Amniotic stem cell (primary cell): ENCODE data around the gene ANXA2R.
"Not testable (repeated sequence)": the region's sequence is repeated elsewhere in the genome, so short reads cannot be mapped to it uniquely, and the experiment has no call there.

Source experiments
- DNase-seq: peaks from one replicate; lab custom pipeline; 2025; lab: John Stamatoyannopoulos, UW

Gene ANXA2R

GRCh38 chr5:43040287-43041098 lies at the start of gene ANXA2R:
Gene ANXA2R, minus strand, starts transcription at chr5:43040319. Its CDS starts 273 bp downstream, at chr5:43040046.
- peak; percentile 96 for DNase-seq

DNA sequence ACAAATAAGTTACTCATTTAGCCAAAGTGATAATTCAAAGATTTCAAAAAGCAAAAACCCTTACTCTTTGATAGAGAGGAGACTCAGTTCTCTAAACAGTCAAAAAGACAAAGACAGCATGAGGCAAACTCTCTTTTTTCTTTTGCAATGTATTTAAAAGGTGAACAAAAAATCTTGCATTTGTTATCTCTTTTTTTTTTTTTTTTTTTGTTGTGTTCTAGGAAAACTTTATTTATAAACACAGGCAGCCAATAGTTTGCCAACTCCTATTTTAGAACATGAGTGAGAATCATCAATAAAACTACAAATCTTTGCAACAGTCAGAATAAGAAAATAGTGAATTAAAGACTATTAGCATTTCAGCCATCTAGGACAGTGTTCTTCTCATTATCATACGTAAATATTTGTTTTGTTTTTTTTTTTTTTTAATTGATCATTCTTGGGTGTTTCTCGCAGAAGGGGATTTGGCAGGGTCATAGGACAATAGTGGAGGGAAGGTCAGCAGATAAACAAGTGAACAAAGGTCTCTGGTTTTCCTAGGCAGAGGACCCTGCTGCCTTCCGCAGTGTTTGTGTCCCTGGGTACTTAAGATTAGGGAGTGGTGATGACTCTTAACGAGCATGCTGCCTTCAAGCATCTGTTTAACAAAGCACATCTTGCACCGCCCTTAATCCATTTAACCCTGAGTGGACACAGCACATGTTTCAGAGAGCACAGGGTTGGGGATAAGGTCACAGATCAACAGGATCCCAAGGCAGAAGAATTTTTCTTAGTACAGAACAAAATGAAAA lies 46.2 kb upstream of the ANXA2R start:
- not testable (repeated sequence) for DNase-seq

GRCh38 chr5:43085453-43085852 lies 45.3 kb upstream of the ANXA2R start:
- no peak for DNase-seq

GRCh38 chr5:43084468-43084867 lies 44.3 kb upstream of the ANXA2R start:
- DNase-seq: not testable (repeated sequence)

DNA sequence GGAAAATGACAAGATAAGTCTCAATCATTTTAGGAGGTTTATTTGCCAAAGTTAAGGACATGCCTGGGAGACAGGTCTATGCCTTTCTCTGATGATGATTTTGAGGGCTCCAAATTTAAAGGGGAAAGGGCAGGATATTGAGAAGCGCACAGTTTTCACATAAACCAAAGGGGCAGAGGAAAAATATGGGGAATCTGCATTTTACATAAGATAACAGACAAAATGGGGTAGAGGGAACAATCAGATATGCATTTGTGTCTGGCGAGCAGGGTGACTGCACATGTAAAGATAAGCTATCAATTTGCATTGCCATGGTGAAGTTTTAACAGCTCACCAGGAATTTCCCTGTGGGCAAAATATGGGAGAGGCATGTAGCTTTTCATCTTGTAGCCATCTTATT lies 41.2 kb upstream of the ANXA2R start:
- not testable (repeated sequence) for DNase-seq

DNA sequence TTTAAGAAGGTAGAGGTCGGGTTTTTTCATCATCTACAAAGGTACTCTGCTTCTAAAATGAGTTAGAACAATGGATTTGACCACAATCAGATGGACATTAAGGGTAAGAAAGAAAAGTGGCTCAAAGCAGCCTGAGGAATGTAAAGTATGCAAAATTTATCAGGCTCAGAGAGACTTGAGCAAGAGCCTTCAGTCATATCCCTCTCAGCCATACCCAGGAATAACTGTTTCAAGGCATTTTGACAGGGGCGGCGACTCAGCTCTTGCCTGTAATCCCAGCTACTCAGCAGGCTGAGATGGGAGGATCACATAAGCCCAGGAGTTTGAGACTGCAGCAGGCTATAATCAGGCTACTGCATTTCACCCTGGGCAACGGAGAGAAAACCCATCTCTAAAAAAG lies 38.8 kb upstream of the ANXA2R start:
- no peak for DNase-seq

DNA sequence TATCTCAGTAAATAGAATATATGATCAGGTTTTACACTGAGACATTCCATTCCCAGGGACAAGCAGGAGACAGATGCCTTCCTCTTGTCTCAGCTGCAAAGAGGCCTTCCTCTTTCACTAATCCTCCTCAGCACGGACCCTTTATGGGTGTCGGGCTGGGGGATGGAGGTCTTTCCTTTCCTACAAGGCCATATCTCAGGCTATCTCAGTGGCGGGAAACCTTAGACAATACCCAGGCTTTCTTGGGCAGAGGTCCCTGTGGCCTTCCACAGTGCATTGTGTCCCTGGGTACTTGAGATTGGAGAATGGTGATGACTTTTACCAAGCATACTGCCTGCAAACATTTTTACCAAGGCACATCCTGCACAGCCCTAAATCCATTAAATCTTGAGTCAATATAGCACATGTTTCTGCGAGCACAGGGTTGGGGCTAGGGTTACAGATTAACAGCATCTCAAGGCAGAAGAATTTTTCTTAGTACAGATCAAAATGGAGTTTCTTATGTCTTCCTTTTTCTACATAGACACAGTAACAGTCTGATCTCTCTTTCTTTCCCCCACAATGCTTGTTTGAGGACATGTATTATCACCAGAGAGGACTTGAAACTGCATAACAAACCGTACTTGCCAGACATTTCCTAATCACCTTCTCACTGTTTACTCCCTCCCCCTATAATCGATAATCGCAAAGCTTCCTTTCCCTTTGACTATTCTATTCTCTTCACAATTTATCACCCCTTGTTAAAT lies 37.5 kb upstream of the ANXA2R start:
- not testable (repeated sequence) for DNase-seq

DNA sequence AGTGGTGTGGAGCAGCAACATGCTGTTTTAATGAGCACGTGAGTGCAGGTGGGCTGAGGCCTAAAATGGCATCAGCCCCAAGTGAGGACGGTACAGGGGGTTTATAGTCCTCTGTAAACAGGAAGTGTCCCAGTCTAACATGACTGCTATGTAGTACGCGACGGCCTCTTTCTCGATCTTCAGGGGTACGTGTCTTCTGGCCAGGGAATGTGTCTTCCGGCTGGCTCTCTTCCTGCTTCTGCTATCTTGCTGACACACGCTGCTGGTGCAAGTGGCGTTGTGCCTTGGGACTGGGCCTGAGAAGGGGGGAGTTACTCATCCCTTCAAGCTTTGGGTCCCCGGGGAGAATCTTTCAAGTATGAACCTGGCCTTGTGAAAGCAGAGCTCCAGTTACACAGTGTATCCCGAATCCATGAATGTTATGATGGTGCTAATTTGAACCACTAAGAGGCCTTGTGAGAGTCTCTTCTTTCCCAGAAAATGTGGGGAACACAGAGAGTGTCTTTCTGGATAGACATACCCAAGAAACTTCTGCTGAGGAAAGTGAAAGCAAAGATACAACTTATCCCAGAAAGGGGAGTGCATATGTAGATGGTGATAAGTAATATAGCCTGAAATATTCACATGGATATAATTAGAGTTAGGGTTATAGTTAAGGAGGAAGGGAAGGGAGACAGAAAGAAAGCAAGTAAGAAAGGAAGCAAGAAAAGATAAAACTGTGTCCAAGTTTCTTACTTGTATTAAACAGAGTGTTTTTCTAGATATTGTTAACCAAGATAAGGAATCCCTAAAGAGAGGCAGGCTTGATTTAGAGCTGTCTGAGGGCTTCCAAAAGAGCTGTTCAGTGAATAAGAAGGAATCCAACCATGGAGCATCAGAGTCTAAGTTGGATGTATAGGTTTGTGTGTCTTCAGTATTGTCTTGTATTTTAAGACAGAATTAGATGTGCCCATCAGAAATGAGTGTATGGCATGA lies 35.5 kb upstream of the ANXA2R start:
- no peak for DNase-seq

- no peak for DNase-seq
These were observed 34.8 kb upstream of the ANXA2R start for GRCh38 chr5:43074987-43075318.

- DNase-seq: no peak
These were observed 33.8 kb upstream of the ANXA2R start for GRCh38 chr5:43073597-43074546.

DNA sequence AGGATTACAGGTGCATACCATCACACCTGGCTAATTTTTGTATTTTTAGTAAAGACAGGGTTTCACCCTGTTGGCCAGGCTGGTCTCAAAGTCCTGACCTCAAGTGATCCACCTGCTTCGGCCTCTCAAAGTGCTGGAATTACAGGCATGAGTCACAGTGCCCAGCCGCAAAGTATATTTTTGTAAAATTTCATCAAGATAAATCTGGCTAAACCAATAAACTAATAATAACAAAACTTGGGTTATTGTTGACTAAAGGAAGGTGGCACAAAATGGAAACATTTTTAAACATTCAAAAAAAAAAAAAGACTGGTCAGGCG lies 29.2 kb upstream of the ANXA2R start:
- not testable (repeated sequence) for DNase-seq

DNA sequence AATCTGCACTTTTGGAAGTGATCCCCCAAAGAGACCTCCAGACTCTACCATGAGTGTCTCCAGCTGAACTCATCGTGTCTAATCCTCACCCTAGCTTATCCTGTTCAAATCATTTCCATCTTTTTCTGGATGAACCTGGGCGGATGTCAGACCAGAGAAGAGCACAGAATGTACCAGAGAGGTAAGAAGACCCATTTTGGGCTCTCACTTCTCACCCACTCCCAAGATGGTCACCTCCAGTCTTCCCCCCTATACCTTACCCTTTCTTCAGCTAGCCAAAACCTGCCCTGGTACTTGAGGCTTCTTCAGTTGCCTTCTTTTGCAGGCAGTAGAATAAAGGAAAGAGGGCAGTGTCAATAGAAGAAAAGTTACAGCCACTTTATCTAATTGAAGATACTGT lies 27.9 kb upstream of the ANXA2R start:
- no peak for DNase-seq

GRCh38 chr5:43066799-43067741 lies 27.0 kb upstream of the ANXA2R start:
- peak; percentile 85 for DNase-seq

GRCh38 chr5:43065948-43066798 lies 26.1 kb upstream of the ANXA2R start:
- no peak for DNase-seq

DNA sequence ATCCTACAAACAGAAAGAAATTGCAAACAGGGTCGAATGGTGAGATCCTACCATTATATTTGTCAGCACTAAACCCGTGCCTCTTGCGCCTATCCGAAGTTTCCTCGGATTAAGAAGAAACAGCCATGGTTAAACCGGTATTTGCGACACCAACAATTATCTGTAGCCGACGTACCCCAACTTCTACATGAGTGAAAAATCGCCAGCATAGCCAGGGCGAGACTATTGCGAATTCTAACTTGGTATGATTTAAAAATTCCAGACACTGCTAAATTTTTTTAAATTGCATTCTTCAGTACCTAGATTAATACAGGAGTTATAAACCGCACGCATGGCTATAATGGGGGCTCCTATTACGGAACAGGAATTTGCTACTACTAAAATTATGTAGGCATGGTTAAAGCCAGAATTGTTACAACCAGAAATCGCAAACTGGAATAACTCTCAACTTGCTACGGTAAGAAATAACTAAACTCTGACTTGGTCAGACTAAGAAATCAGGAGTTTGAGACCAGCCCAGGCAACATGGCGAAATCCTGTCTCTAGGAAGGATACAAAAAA lies 25.3 kb upstream of the ANXA2R start:
- DNase-seq: no peak

DNA sequence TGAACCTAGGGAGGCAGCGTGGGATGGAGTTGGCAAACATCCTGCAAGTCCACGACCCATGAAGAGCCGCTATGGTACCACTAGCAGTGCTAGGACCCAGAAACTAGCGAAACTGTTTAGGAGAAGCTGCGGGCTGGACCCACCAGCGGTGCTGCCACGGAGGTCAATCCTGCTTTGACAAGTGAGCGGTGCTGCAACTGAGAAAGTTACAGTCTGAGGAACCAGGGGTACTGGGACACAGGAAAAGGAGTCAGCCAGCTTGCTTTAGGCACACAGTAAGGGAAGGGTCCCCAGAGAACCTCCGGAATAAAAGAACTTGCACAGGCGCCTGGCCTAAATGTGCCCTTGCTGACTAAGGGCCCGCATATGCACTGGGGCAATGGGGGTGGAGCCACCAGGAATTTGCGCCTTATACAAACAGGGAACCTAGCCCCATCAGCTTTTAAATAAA lies 23.6 kb upstream of the ANXA2R start:
- DNase-seq: no peak

DNA sequence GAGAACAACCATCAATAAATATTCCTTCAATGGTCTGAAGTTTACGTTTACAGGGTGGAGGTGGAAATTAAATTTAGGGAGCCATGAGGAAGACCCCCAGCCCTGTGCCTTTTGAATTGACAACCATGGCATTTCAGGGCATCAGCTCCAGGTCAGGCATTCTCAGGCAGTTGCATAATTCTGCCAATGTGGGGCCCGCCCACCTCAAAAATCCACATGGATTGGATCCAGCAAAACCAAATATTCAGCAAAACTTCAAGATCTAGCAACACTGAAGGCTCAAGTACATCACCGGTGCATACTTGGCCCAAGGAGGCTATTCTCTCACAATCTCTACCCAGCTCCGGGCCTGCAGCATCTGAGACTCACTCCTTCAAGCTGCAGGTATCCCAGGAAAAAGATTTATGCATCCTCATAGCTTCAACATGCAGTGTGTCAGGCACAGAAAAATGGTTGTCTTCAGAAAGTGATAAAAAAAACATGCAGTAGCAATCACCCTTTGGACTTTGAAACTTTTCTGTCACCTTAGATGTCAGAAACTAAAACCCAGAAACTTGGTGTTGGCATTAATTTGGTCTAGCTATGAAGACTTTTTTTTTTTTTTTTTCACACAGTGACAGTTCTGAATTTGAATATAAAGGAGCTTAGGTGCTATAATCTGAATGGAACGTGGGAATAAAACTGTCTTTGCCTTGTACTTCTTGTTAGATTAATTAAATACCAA lies 21.4 kb upstream of the ANXA2R start:
- no peak for DNase-seq
